Fibroblast of the conjunctiva (primary cell): Measurements from ENCODE around the gene CRIP1.

ENCODE experiments used
- DNase-seq: peaks from one replicate; pipeline ENCODE4 v3.0.0-alpha.2; 2010; ENCODE audit warnings: low read depth

Gene CRIP1

DNA sequence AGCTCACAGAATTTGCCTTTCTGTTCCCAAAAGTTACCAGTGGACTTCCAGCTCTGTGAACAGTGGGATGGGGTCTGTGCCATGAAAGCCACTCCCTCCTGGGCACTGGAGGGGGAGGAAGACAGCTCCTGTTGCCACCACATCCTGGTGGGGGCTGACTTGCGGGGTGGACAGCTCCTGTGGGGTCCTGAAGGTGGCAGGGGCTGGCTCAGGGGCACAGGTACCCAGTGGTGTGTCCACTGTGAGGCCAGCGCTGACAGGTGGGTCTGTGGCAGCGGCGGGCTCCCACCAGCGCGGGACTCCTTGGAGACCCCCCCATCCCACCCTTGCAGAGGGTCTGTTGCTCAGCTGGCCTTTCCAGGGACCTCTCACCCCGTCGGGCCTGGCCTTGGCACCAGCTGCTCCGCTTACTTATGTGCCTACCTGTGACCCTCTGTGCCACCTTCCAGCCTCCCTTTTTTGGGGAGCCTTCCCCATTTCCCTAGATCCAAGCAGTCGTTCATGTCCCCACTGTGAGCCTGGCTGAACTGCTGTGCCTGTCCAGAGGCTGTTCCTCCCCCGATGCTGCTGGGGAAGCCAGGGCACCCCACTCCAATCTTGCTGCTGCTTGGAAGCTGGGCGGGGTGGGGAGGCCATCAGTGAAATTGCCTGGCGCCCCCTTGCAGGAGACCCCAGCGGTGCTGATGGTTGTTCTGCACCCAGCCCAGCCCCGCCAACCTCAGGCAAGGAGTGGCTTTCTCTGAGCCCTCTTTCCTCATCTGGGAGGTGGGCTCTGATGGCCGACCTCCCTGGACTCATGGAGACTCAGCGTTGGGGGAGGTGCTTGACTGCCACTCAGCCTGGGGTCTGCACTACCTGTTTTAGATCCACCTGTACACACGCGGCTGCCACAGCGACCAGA is 6.5 kb downstream of the CRIP1 start:
- DNase-seq: no peak

DNA sequence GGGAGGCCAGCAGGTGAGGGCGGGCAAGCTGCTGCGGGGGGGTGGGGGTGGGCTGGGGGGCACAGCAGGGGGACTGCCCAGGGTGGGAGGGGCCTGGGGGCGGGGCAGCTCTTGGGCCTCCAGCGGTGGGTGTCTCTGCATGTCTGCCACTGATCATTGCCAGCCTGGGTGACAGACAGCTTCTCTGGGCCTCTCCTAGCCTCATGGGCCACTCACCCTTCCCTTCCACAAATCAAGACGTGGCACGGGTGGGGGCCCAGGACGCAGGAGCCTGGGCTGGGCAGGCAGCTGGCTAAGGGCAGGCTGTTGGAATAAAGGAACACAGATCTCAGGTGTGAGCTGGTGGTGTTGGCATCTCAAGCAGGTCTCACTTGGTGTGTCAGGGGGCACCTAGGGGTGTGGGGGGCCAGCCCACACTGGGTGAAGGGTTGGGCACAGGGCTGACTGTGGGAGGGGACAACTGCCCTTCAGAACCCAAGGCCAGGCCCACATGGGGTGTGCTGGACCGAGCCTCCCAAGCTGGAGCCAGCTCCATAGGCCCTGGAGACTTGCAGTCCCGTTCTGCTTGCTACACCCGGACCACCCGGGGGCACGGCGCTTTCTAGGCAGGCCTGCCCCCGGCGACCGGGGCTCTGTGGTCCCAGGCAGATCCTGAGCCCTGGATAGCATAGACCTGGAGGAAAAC is 7.4 kb downstream of the CRIP1 start:
- DNase-seq: no peak

DNA sequence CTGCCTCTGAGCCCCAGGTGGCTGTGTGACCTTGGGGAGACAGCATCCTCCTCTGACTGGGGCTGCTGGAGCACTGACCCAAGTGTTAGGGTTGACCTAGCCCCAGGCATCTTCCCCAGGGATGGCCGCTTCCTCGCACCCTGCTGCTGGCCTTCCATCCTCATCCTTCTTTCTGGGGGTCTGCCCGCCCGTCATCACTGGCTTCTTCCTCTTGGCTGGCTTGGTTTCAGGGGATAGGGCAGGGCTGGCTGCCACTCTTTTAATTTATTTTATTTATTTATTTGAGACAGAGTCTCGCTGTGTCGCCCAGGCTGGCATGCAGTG is 7.9 kb downstream of the CRIP1 start:
- no peak for DNase-seq

GRCh38 chr14:105495101-105495989 is 8.7 kb downstream of the CRIP1 start:
- no peak for DNase-seq

DNA sequence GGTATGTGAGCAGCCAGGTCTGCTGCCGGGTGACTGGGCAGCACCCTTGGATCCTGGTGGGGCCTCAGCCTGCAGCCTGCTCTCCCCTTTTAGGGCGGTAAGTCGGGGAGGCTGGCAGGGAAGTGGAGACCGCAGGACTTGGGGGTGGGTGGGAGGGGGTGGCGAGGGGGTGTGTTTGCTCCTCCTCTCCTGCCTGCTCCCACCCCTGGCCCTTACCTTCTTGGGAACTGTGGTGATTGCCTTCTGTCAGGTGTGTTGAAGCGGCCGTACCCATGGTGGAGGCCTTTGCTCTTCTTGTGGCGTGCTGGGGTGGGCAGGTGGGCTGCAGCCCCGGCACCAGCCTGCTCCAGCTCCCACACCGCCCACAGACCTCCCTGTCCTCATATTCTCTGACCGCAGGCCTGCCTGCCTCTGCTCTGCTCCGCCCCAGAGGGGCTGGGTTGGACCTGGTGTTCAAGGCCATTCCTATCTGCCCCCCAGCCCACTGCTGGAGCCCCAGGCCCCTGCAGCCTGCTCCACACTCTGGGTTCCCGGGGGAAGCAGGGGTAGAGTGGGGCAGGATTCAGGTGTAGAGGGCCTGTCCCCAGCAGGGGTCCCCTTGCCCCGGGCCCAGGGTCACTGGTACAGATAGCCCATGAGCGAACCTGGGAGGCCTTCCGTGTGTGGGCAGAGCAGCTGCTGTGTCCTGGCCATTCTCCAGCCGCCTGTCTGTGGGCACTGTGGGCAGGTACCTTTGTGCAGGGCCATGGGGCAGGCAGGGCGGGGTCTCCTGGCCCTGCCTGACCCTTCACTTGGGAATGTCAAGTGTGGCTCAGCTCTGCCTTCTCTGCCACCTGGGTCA is 9.5 kb downstream of the CRIP1 start:
- no peak for DNase-seq

DNA sequence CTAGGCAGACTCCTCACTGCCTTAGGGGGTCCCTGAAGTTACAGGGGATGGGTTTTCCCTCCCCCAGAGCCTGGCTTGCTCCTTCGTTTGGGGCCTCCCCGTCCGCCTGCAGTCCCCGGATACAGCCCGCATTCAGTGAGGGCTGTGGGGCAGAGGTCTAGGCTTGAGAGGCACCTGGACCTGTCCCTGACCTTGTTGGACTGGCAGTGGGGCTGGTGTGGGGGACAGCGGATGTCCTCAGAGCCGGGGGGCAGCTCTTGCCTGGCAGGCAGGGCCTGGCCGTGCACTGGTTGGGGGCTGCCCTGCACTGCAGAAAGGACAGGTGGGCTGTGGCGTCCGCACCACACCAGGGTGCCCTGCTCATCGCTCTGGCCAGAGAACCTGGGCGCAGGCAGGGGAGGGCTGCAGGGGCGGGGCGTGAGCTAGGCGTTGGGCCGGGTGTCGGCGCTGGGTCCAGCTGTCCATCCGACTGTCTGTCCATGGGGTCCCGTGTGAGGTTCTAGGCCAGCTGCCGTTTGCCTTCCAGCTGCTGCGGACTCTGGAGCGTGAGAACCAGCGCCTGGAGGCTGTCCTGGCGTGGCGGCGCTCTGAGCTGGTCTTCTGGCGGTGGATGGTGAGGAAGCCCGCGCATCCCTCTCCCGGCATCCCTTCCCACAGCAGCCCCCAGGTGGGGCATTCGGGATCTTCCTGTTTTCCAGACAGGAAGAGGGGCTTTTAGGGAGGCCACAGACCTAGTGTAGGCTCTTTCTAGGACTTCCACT is 10.3 kb downstream of the CRIP1 start:
- no peak for DNase-seq

- DNase-seq: no peak
These were observed 11.2 kb downstream of the CRIP1 start for GRCh38 chr14:105497671-105498429.

- no peak for DNase-seq
These were observed 12.0 kb downstream of the CRIP1 start for GRCh38 chr14:105498430-105499255.

GRCh38 chr14:105499256-105500035 is 12.8 kb downstream of the CRIP1 start:
- no peak for DNase-seq

GRCh38 chr14:105500036-105500725 is 13.5 kb downstream of the CRIP1 start:
- no peak for DNase-seq

- no peak for DNase-seq
These were observed 14.0 kb downstream of the CRIP1 start for GRCh38 chr14:105500726-105501101.

GRCh38 chr14:105501504-105502291 is 15.0 kb downstream of the CRIP1 start:
- DNase-seq: no peak

DNA sequence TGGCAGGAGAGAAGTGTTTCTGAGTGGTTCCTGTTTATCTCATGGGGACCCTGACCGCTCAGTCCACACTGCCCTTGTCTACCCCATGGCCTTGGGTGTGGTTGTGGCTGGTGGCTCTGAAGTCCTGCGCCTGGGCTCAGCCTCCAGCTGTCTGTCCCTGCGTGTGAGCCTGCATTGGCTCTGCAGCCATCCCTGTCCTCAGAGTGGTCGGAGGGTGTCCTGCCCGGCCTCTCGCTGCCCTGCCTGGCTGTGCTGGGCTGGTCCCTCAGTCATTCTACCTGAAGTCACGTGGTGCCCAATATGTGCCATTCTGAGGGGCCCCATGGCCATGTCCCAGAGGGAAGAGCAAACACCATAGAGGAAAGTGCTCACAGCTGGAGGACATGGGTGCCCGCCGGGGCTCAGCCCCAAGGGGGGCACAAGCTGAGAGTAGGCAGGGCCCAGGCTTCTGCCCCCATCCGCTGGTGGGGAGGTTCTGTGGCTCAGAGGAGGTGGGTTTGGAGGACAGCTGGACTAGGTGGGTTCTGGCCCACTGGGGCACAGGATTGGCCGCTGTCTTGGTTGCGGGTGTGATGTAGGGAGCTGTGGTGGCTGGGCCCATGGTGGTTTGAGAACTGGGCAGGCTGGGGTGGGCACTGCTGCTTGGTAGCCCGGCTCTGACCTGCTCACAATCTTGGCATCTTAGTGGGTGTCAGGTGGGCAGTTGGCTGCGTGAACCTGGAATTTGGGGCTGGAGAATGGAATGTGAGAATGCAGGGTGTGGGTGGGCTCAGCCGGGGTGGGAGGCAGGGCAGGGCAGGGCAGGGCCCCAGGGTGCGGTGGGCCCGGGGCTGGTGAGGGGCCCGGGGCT is 16.0 kb downstream of the CRIP1 start:
- no peak for DNase-seq

DNA sequence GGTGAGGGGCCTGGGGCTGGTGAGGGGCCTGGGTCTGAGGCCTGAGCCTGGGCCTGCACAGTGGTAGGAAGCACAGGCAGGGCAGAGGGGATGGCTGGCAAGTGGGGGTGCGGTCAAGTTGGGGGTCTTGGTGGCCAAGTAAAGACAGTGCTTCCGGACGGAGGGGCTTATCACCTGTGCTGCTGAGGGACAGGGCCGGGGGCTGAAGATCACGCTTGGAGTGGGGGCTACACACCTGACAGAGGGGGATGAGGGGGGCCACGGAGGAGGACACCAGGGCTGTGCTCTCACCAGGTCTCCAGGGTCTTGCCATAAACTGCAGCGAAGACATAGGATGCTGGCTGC is 16.6 kb downstream of the CRIP1 start:
- DNase-seq: no peak

DNA sequence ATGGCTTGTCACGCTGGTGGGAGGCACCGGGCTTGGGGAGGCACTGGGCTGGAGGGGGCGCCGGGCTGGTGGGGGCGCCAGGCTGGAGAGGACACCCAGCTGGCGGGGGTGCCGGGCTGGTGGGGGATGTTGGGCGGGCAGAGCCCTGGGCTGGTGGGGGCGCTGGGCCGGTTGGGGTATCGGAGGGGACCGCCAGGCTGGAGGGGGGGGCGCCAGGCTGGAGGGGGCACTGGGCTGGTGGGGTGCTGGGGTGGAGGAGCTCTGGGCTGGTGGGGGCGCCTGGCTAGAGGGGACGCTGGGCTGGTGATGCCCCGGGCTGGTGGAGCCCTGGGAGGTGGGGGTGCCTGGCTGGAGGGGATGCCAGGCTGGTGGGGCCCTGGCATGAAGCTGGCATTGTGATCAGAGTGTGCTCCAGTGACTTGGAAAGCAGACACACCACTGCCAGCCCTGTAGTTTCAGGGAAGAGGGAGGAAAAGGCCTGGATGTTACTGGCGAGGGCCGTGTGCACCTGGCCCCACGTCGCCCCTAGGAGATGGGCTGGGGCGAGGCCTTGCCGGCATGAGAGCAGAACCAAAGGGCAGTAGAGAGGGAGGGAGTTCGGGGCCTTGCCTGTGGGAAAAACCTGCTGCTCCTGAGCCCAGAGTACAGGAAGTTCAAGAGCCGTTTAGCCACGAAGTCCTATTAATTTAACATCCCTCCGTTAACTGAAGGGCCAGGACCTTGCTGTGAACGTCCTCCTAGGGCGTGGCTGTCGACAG is 17.4 kb downstream of the CRIP1 start:
- DNase-seq: no peak
